PC-9 (cell line): ENCODE measurements around the gene RABL2B.

Experiments used
- CTCF ChIP-seq: fragments of 200-600 bp; sonication (generic); conservative IDR thresholded peaks from 2 replicates; pipeline ENCODE4 v1.6.1; 2017; ENCODE audit warnings: mixed run types, antibody characterized with exemption, mild to moderate bottlenecking, moderate library complexity
- EZH2 ChIP-seq: fragments of 200-600 bp; sonication (generic); IDR thresholded peaks from 2 replicates; pipeline ENCODE4 v1.8.0; 2017; ENCODE audit warnings: antibody characterized with exemption, low read depth

DNA sequence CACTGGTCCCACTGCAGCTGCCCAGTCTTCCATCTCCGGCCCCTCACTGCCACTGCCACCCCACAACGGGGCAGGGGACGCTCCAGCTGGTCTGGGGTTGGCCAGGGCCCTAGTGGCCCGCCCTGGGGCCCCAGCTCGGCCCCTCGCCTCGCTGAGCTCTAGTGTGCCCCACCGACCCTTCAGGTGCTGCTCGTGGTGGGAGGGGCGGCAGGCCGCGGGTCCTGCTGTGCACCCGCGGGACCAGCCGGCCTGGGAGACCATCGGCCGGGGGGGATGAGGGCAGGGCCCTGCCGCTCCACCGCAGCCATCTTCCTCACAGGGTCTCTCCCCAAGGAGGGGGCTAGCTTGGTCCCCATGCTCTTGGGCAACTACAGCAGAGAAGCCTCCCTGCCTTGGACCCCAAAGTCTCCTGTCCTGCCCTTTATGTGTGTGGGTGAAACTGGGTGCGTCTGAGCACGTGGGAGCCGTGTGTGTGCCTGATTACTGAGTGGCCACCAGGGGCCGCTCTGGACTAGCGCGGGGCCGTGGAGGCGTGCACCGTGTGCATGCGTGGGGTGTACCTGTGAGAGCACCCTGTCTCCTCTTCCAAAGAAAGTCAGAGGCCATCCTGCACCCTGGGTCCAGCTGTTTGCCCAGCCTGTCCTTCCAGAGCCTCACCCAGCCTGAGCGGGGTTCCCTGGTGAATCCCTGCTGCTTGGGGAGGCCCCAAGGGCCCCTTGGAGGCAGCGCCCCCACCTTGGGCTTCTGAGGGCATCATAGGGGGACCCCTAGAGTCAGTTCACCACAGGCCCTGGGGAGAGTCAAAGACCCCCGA, 51.4 kb downstream of the RABL2B start:
- peak; percentile 91 for TF ChIP-seq CTCF
- TF ChIP-seq EZH2 = no peak
